Neural cell (in vitro differentiated cells): Measurements from ENCODE around the gene GANC.

Experiments used
- EZH2 ChIP-seq: fragments of 200-600, 300-800 bp; shearing (Covaris generic), sonication (generic); IDR thresholded peaks from 2 replicates; pipeline ENCODE4 v1.6.1; 2014; ENCODE audit warnings: antibody characterized with exemption, low read length, borderline replicate concordance, mild to moderate bottlenecking; ENCODE audit not compliant: insufficient read depth, poor library complexity, severe bottlenecking
- POLR2AphosphoS5 ChIP-seq: IDR thresholded peaks from 2 replicates; pipeline ENCODE4 v1.6.1; 2012
- TF ChIP-seq, protein P1 (sequence below): fragments of 450-650 bp; IDR thresholded peaks from 2 replicates; pipeline ENCODE4 v1.5.1; 2014; ENCODE audit warnings: antibody characterized with exemption, mild to moderate bottlenecking, moderate library complexity; ENCODE audit not compliant: poor library complexity, severe bottlenecking

- TF ChIP-seq EZH2: no peak
- TF ChIP-seq, protein P1, sequence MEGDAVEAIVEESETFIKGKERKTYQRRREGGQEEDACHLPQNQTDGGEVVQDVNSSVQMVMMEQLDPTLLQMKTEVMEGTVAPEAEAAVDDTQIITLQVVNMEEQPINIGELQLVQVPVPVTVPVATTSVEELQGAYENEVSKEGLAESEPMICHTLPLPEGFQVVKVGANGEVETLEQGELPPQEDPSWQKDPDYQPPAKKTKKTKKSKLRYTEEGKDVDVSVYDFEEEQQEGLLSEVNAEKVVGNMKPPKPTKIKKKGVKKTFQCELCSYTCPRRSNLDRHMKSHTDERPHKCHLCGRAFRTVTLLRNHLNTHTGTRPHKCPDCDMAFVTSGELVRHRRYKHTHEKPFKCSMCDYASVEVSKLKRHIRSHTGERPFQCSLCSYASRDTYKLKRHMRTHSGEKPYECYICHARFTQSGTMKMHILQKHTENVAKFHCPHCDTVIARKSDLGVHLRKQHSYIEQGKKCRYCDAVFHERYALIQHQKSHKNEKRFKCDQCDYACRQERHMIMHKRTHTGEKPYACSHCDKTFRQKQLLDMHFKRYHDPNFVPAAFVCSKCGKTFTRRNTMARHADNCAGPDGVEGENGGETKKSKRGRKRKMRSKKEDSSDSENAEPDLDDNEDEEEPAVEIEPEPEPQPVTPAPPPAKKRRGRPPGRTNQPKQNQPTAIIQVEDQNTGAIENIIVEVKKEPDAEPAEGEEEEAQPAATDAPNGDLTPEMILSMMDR: no peak
- TF ChIP-seq POLR2AphosphoS5: no peak
These were observed 71.8 kb downstream of the GANC start for GRCh38 chr15:42344763-42345162.
